Endothelial cell of umbilical vein (primary cell): ENCODE data around the gene TCP11. TPM values are rescaled to one million over a fixed set of nuclear protein-coding genes. Genes with fewer than 3 reads are reported as not detected.

Experiments used
- BruUV-seq: library from RNA; stranded (reverse); fragments of 400-500 nt; replicated peaks from 2 replicates; lab custom pipeline; 2021; lab: Mats Ljungman, UMichigan
- CTCF ChIA-PET: fragments of 300-600, 350-600 bp; sonication (Branson Sonifier 250); formaldehyde crosslinking; loops from one replicate; lab custom pipeline; 2021; ENCODE audit warnings: antibody characterized with exemption, inconsistent platforms; lab: Charles Lee
- POLR2A ChIA-PET: fragments of 300-600, 350-600 bp; sonication (Branson Sonifier 250); formaldehyde crosslinking; loops from one replicate; lab custom pipeline; 2021; ENCODE audit warnings: antibody characterized with exemption, inconsistent platforms; lab: Charles Lee
- DNase-seq: peaks from one replicate; pipeline ENCODE4 v3.0.0-alpha.2; 2011; ENCODE audit warnings: low read depth, low spot score
- FAIRE-seq: peaks from 2 replicates; lab custom pipeline; 2011; peaks lifted over from hg19 to GRCh38; lab: Jason Lieb, UNC
- H2AFZ ChIP-seq: 2 replicates; pipeline ENCODE4 v1.6.0; 2012; ENCODE audit warnings: low read depth, low read length, control low read depth, inconsistent platforms
- H3K27ac ChIP-seq: 2 replicates; pipeline ENCODE4 v1.5.1; 2011; ENCODE audit warnings: low read depth, mild to moderate bottlenecking, control low read depth, low read length, moderate library complexity; ENCODE audit not compliant: insufficient read depth
- H3K27me3 ChIP-seq, 2 experiments: 2 replicates each; pipeline versions ENCODE4 v1.6.0 to v1.6.1; 2011; ENCODE audit warnings: low read length in 2 of 2, mixed read lengths in 1 of 2; ENCODE audit not compliant: control insufficient read depth in 2 of 2, insufficient read depth in 2 of 2
- H3K36me3 ChIP-seq, 2 experiments: 2 replicates in 1 of 2; 3 replicates in 1 of 2; pipeline ENCODE4 v1.5.1; 2011; ENCODE audit warnings: low read length in 2 of 2, mild to moderate bottlenecking in 1 of 2, moderate library complexity in 1 of 2; ENCODE audit not compliant: control insufficient read depth in 2 of 2, insufficient read depth in 2 of 2; ENCODE audit errors: extremely low read depth in 1 of 2
- H3K4me1 ChIP-seq: 3 replicates; pipeline ENCODE4 v1.5.1; 2011; ENCODE audit warnings: mild to moderate bottlenecking, low read length; ENCODE audit not compliant: control insufficient read depth, insufficient read depth; ENCODE audit errors: extremely low read depth
- H3K4me2 ChIP-seq: 2 replicates; pipeline ENCODE4 v1.6.1; 2011; ENCODE audit warnings: low read length, control low read depth, mixed read lengths; ENCODE audit not compliant: insufficient read depth
- H3K4me3 ChIP-seq, 3 experiments: fragments of 200-600 bp in 1 of 3; sonication (generic), shearing (Covaris generic) in 1 of 3; replicated peaks in 1 of 3; 2 replicates each; pipeline ENCODE4 v1.5.1; 2011 to 2016; ENCODE audit warnings: control low read depth in 3 of 3, low read length in 3 of 3, mild to moderate bottlenecking in 2 of 3, inconsistent platforms in 1 of 3, low read depth in 1 of 3, moderate library complexity in 1 of 3; ENCODE audit not compliant: insufficient read depth in 1 of 3
- H3K79me2 ChIP-seq: 2 replicates; pipeline ENCODE4 v1.6.0; 2012; ENCODE audit warnings: low read length, inconsistent platforms; ENCODE audit not compliant: control insufficient read depth, insufficient read depth
- H3K9ac ChIP-seq: replicated peaks from 2 replicates; pipeline ENCODE3; 2011; ENCODE audit warnings: low read length, control low read depth; ENCODE audit not compliant: insufficient read depth; ENCODE audit errors: extremely low read depth
- H3K9me1 ChIP-seq: replicated peaks from 3 replicates; pipeline ENCODE4 v1.6.0; 2011; ENCODE audit warnings: mild to moderate bottlenecking, low read length; ENCODE audit not compliant: control insufficient read depth, insufficient read depth; ENCODE audit errors: extremely low read depth
- H3K9me3 ChIP-seq: replicated peaks from 2 replicates; pipeline ENCODE4 v1.5.1; 2012; ENCODE audit warnings: low read length, inconsistent platforms; ENCODE audit not compliant: control insufficient read depth, insufficient read depth
- H4K20me1 ChIP-seq: replicated peaks from 2 replicates; pipeline ENCODE3; 2011; ENCODE audit warnings: mild to moderate bottlenecking, low read length; ENCODE audit not compliant: control insufficient read depth, insufficient read depth; ENCODE audit errors: extremely low read depth
- CTCF ChIP-seq, 2 donors: IDR thresholded peaks; 1 replicate in 1 of 2; 2 replicates in 1 of 2; pipeline ENCODE4 v1.5.1; 2011; ENCODE audit warnings: low read length in 2 of 2, mild to moderate bottlenecking in 2 of 2, moderate library complexity in 2 of 2, control low read depth in 1 of 2, inconsistent platforms in 1 of 2, low read depth in 1 of 2; ENCODE audit not compliant: insufficient read depth in 1 of 2; ENCODE audit errors: extremely low read depth in 1 of 2
- EZH2 ChIP-seq: IDR thresholded peaks from 2 replicates; pipeline ENCODE4 v1.6.1; 2012; ENCODE audit warnings: borderline replicate concordance, low read depth, mild to moderate bottlenecking, moderate library complexity, low read length, inconsistent platforms; ENCODE audit not compliant: severe bottlenecking
- FOS ChIP-seq: IDR thresholded peaks from 2 replicates; pipeline ENCODE4 v1.6.1; 2011; ENCODE audit warnings: mild to moderate bottlenecking, low read length, moderate library complexity, borderline replicate concordance; ENCODE audit not compliant: insufficient read depth
- GATA2 ChIP-seq: IDR thresholded peaks from 2 replicates; pipeline ENCODE4 v1.7.0; 2011; ENCODE audit warnings: low read depth, mild to moderate bottlenecking, moderate library complexity, mixed read lengths, low read length; ENCODE audit not compliant: insufficient read length, insufficient read depth
- JUN ChIP-seq: IDR thresholded peaks from 2 replicates; pipeline ENCODE4 v1.6.1; 2011; ENCODE audit warnings: borderline replicate concordance, low read depth; ENCODE audit not compliant: insufficient read length, insufficient read depth
- MAX ChIP-seq: IDR thresholded peaks from 2 replicates; pipeline ENCODE4 v1.6.1; 2011; ENCODE audit not compliant: insufficient read depth, insufficient read length
- MYC ChIP-seq: IDR thresholded peaks from one replicate; pipeline ENCODE4 v1.6.1; 2011; ENCODE audit warnings: mild to moderate bottlenecking, low read depth, low read length
- POLR2A ChIP-seq: IDR thresholded peaks from 2 replicates; pipeline ENCODE4 v1.6.1; 2012; ENCODE audit warnings: low read depth, mild to moderate bottlenecking, control low read depth, low read length
- POLR2AphosphoS5 ChIP-seq: IDR thresholded peaks from 2 replicates; pipeline ENCODE4 v1.6.1; 2012; ENCODE audit warnings: low read depth, mild to moderate bottlenecking, control low read depth, low read length, moderate library complexity; ENCODE audit not compliant: insufficient read depth
- dilution Hi-C: fragments of 300-500 bp; cut with MboI; formaldehyde crosslinking; loops from one replicate; pipeline ENCODE4 v1.15.0; 2019; ENCODE audit warnings: low sequenced_read_pairs; ENCODE audit not compliant: extremely low pct_ligation_motif_present
- intact Hi-C: fragments of 100-400 bp; cut with micrococcal nuclease; formaldehyde crosslinking; loops from one replicate; pipeline ENCODE4 v1.10.0; 2022
- polyA plus RNA-seq, 4 experiments: library from polyadenylated mRNA; depleted of rRNA in 3 of 4; stranded (reverse) in 3 of 4; unstranded in 1 of 4; fragments of >200 nt; gene quantifications; 2 replicates each; pipeline versions ENCODE4 v1.2.1 to v1.2.3, GENCODE V29; 2011 to 2012; ENCODE audit warnings: missing spikeins in 1 of 4
- total RNA-seq: library from RNA; stranded (reverse); gene quantifications from 2 replicates; pipeline ENCODE4 v1.2.3, GENCODE V29; 2021

The TCP11 gene
- total and polyA plus RNA-seq, 2 donors (not counting 3 experiments of a cell fraction or from before 2014, with no cell fraction given): 0.18 TPM; not detected in 1

DNA sequence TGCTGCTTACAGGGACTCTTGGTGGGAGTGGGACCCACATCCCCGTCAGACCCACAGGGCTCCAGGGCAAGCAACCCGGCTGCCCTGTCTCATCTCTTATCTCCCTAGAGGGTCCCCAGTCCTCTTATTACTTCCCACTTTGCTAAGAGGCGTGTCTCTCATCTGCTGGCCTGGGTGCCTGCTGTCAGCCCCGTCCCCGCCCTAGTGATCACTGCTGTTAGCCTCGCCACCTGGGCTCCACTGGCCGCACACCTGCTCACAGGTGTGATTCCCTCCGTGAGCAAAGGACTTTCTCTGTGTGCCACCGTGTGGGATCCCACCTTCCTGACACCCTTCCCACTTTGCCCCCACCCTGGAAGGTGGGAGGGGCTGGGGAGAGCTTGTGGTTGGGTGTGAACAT lies 57.6 kb downstream of the TCP11 start:
- no peak overlapping the region for H2AFZ ChIP-seq
- H3K4me3 ChIP-seq: no peak overlapping the region
- intact Hi-C loops (loop anchor here (5.0 kb wide), 1 partner anchor 96 kb away; no protein-coding TSS in a partner anchor), dilution Hi-C loops (no loop called here)
- no peak for TF ChIP-seq POLR2A
- no peak for TF ChIP-seq JUN
- no peak for TF ChIP-seq GATA2
- TF ChIP-seq FOS: no peak
- no peak for TF ChIP-seq EZH2
- TF ChIP-seq CTCF (IDR thresholded peaks at IDR 0.05; ENCODE audit: extremely low read depth in 1 of 2, insufficient read depth in 1 of 2, low read depth in 1 of 2, low read length in 2 of 2): no peak
- no peak for TF ChIP-seq MAX
- TF ChIP-seq MYC: no peak
- TF ChIP-seq POLR2AphosphoS5: no peak
- H3K36me3 ChIP-seq: peaks cover 0 to 63% of the 10 kb centered on the region in 2 experiments
- H3K27me3 ChIP-seq: no peaks in the 10 kb centered on the region
- FAIRE-seq (no peak), DNase-seq (no peak)
- BruUV-seq: no TSS peak
- no peaks in the 10 kb centered on the region for H3K9me3 ChIP-seq
- no peaks in the 10 kb centered on the region for H4K20me1 ChIP-seq
- H3K4me2 ChIP-seq: no peak overlapping the region
- H3K27ac ChIP-seq: no peak overlapping the region
- peaks cover 4% of the 10 kb centered on the region for H3K4me1 ChIP-seq
- no peak overlapping the region for H3K9ac ChIP-seq
- POLR2A ChIA-PET: no interaction called here
- H3K79me2 ChIP-seq: no peaks in the 10 kb centered on the region
- CTCF ChIA-PET: no interaction called here
- H3K9me1 ChIP-seq: no peaks in the 10 kb centered on the region
